Panc1 (cell line): ENCODE measurements around the gene UQCC3. TPM values are rescaled to one million over a fixed set of nuclear protein-coding genes. Genes with fewer than 3 reads are reported as not detected.
A peak's percentile ranks its signal among the peaks of the same experiment; 100 is the strongest.

ENCODE experiments used
- ATAC-seq: fragments of 200-7000 bp; cut with Tn5 transposase; 2 replicates; pipeline ENCODE4 v1.9.1; 2020; ENCODE audit warnings: mild to moderate bottlenecking, moderate library complexity
- BruUV-seq: library from RNA; stranded (reverse); fragments of 400-500 nt; replicated peaks from 2 replicates; lab custom pipeline; 2021; lab: Mats Ljungman, UMichigan
- CTCF ChIA-PET: fragments of 300-600 bp; sonication (Branson Sonifier 250); formaldehyde crosslinking; loops from one replicate; lab custom pipeline; 2022; ENCODE audit warnings: antibody characterized with exemption; lab: Charles Lee
- POLR2A ChIA-PET: fragments of 300-600 bp; sonication (Branson Sonifier 250); formaldehyde crosslinking; loops from one replicate; lab custom pipeline; 2022; ENCODE audit warnings: antibody characterized with exemption; lab: Charles Lee
- DNase-seq: peaks from one replicate; pipeline ENCODE4 v3.0.0-alpha.2; 2010; ENCODE audit warnings: low read depth, low spot score
- H3K27ac ChIP-seq: 2 replicates; pipeline ENCODE4 v1.5.1; 2011; ENCODE audit warnings: mild to moderate bottlenecking, low read length, inconsistent platforms
- H3K27me3 ChIP-seq: fragments of 200-500 bp; sonication (Bioruptor generic); 2 replicates; pipeline ENCODE4 v1.6.0; 2014; ENCODE audit warnings: low read length, inconsistent platforms; ENCODE audit not compliant: control insufficient read depth, insufficient read depth
- H3K36me3 ChIP-seq: fragments of 200-500 bp; sonication (Bioruptor generic); 2 replicates; pipeline ENCODE4 v1.5.1; 2014; ENCODE audit warnings: inconsistent platforms, mild to moderate bottlenecking, low read length, moderate library complexity; ENCODE audit not compliant: control insufficient read depth, insufficient read depth
- H3K4me1 ChIP-seq: 2 replicates; pipeline ENCODE4 v1.5.1; 2011; ENCODE audit warnings: inconsistent platforms, mild to moderate bottlenecking, low read length, moderate library complexity; ENCODE audit not compliant: control insufficient read depth, insufficient read depth
- H3K4me3 ChIP-seq, 2 experiments: 2 replicates each; pipeline ENCODE4 v1.5.1; 2011 to 2012; ENCODE audit warnings: low read depth in 2 of 2, low read length in 2 of 2, mild to moderate bottlenecking in 2 of 2, inconsistent platforms in 1 of 2, moderate library complexity in 1 of 2
- H3K9me3 ChIP-seq: fragments of 200-500 bp; sonication (Bioruptor generic); 2 replicates; pipeline ENCODE4 v1.5.1; 2014; ENCODE audit warnings: low read depth, mild to moderate bottlenecking, inconsistent platforms, low read length, moderate library complexity; ENCODE audit not compliant: control insufficient read depth, insufficient read depth
- POLR2AphosphoS5 ChIP-seq: IDR thresholded peaks from 2 replicates; pipeline ENCODE4 v1.6.1; 2012; ENCODE audit warnings: mild to moderate bottlenecking, low read depth, low read length, moderate library complexity
- SIN3A ChIP-seq: IDR thresholded peaks from 2 replicates; pipeline ENCODE4 v1.6.1; 2012; ENCODE audit warnings: low read depth, mild to moderate bottlenecking, low read length, moderate library complexity, borderline replicate concordance; ENCODE audit not compliant: insufficient read depth
- TCF7L2 ChIP-seq: IDR thresholded peaks from 2 replicates; pipeline ENCODE4 v1.6.1; 2011; ENCODE audit warnings: mild to moderate bottlenecking, low read depth, low read length, inconsistent platforms
- in situ Hi-C: cut with HindIII; loops from 2 replicates; pipeline ENCODE4 v1.10.0; 2016; ENCODE audit warnings: low sequenced_read_pairs, low pct_unique_long_range_greater_than_20kb
- intact Hi-C: fragments of 100-400 bp; cut with micrococcal nuclease; formaldehyde crosslinking; loops from one replicate; pipeline ENCODE4 v1.10.0; 2022; ENCODE audit not compliant: unreplicated experiment
- total RNA-seq: library from RNA; stranded (reverse); gene quantifications from one replicate; pipeline ENCODE4 v1.2.1, GENCODE V29; 2021; ENCODE audit not compliant: unreplicated experiment
- TF ChIP-seq, protein P1 (sequence below), 2 experiments: IDR thresholded peaks; 2 replicates each; pipeline ENCODE4 v1.6.1; 2011 to 2012; ENCODE audit warnings: low read depth in 2 of 2, control low read depth in 1 of 2, low read length in 1 of 2, mild to moderate bottlenecking in 1 of 2, moderate library complexity in 1 of 2; ENCODE audit not compliant: insufficient read depth in 1 of 2
- TF ChIP-seq, protein P2 (sequence below): fragments of 450-650 bp; IDR thresholded peaks from 2 replicates; pipeline ENCODE4 v1.5.1; 2017; ENCODE audit warnings: mild to moderate bottlenecking

Gene UQCC3
- total RNA-seq, 1 experiment from 2014 or later = 7.4 TPM

DNA sequence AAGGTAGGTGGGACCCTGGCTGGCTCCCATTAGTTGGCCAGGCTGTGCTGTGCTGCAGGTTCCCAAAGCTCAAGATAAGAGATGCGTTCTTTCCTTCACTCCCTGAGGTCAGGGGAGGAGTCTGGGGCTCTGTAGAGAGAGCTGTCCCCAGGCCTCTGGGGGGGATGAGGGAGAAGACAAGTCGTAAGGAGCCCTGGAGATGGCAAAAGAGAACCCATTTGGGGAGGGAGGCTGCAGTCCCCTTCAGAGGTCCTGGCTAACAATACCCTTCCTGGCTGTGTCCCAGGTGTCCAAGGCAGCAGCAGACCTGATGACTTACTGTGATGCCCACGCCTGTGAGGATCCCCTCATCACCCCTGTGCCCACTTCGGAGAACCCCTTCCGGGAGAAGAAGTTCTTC lies 36.9 kb downstream of the UQCC3 start:
- no peaks in the 10 kb centered on the region for H3K27me3 ChIP-seq
- H3K36me3 ChIP-seq = peaks cover 4% of the 10 kb centered on the region
- in situ Hi-C loops (no loop called here), intact Hi-C loops (no loop called here)
- peaks cover 27% of the 10 kb centered on the region for H3K4me1 ChIP-seq
- no peaks in the 10 kb centered on the region for H3K9me3 ChIP-seq
- no peak for DNase-seq
- H3K4me3 ChIP-seq = no peak overlapping the region
- ChIA-PET POLR2A (no interaction called here), CTCF (no interaction called here)
- TF ChIP-seq SIN3A = no peak
- 0 out of 2 replicates have a peak, but pooled peaks have one; percentile 23 for TF ChIP-seq POLR2AphosphoS5
- no peak overlapping the region; the same call in 1 of the 2 replicates for H3K27ac ChIP-seq
- ATAC-seq = no peak
- no TSS peak for BruUV-seq

DNA sequence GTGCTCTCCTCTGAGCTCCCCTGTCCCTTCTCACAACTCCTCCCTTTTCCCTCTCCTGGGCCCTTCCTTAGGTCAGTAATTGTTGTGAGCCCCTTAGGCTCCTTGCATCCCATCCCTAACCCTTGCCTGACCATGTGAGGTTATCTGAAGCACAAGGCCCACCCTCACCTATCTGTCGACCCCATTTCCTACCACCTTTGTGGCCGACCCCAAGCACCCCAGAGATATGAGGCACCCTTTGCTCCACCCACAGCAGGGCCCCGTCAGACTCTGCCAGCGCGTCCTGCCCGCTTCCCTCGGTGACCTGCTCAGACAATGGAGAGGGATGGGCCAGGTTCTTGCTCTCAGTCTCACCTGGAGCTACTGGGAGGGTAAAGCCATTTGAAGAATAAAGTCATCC lies 37.3 kb downstream of the UQCC3 start:
- ChIA-PET CTCF (no interaction called here), POLR2A (no interaction called here)
- ATAC-seq (no peak), DNase-seq (no peak)
- TF ChIP-seq POLR2AphosphoS5 = no peak
- TF ChIP-seq SIN3A = no peak
- TF ChIP-seq, protein P1, sequence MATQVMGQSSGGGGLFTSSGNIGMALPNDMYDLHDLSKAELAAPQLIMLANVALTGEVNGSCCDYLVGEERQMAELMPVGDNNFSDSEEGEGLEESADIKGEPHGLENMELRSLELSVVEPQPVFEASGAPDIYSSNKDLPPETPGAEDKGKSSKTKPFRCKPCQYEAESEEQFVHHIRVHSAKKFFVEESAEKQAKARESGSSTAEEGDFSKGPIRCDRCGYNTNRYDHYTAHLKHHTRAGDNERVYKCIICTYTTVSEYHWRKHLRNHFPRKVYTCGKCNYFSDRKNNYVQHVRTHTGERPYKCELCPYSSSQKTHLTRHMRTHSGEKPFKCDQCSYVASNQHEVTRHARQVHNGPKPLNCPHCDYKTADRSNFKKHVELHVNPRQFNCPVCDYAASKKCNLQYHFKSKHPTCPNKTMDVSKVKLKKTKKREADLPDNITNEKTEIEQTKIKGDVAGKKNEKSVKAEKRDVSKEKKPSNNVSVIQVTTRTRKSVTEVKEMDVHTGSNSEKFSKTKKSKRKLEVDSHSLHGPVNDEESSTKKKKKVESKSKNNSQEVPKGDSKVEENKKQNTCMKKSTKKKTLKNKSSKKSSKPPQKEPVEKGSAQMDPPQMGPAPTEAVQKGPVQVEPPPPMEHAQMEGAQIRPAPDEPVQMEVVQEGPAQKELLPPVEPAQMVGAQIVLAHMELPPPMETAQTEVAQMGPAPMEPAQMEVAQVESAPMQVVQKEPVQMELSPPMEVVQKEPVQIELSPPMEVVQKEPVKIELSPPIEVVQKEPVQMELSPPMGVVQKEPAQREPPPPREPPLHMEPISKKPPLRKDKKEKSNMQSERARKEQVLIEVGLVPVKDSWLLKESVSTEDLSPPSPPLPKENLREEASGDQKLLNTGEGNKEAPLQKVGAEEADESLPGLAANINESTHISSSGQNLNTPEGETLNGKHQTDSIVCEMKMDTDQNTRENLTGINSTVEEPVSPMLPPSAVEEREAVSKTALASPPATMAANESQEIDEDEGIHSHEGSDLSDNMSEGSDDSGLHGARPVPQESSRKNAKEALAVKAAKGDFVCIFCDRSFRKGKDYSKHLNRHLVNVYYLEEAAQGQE (IDR thresholded peaks at IDR 0.05; ENCODE audit: insufficient read depth in 1 of 2, low read depth in 2 of 2, low read length in 1 of 2) = no peak
- no peak for TF ChIP-seq TCF7L2
- TF ChIP-seq, protein P2, sequence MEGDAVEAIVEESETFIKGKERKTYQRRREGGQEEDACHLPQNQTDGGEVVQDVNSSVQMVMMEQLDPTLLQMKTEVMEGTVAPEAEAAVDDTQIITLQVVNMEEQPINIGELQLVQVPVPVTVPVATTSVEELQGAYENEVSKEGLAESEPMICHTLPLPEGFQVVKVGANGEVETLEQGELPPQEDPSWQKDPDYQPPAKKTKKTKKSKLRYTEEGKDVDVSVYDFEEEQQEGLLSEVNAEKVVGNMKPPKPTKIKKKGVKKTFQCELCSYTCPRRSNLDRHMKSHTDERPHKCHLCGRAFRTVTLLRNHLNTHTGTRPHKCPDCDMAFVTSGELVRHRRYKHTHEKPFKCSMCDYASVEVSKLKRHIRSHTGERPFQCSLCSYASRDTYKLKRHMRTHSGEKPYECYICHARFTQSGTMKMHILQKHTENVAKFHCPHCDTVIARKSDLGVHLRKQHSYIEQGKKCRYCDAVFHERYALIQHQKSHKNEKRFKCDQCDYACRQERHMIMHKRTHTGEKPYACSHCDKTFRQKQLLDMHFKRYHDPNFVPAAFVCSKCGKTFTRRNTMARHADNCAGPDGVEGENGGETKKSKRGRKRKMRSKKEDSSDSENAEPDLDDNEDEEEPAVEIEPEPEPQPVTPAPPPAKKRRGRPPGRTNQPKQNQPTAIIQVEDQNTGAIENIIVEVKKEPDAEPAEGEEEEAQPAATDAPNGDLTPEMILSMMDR = no peak
- H3K4me3 ChIP-seq = peak overlapping the region; percentile 39 to 56
- H3K4me1 ChIP-seq = peaks cover 27% of the 10 kb centered on the region
- H3K27me3 ChIP-seq = no peaks in the 10 kb centered on the region
- intact Hi-C loops = no loop called here
- no TSS peak for BruUV-seq
- peaks cover 8% of the 10 kb centered on the region for H3K36me3 ChIP-seq
- in situ Hi-C loops = no loop called here
- no peaks in the 10 kb centered on the region for H3K9me3 ChIP-seq
- peak overlapping the region; percentile 83 for H3K27ac ChIP-seq

DNA sequence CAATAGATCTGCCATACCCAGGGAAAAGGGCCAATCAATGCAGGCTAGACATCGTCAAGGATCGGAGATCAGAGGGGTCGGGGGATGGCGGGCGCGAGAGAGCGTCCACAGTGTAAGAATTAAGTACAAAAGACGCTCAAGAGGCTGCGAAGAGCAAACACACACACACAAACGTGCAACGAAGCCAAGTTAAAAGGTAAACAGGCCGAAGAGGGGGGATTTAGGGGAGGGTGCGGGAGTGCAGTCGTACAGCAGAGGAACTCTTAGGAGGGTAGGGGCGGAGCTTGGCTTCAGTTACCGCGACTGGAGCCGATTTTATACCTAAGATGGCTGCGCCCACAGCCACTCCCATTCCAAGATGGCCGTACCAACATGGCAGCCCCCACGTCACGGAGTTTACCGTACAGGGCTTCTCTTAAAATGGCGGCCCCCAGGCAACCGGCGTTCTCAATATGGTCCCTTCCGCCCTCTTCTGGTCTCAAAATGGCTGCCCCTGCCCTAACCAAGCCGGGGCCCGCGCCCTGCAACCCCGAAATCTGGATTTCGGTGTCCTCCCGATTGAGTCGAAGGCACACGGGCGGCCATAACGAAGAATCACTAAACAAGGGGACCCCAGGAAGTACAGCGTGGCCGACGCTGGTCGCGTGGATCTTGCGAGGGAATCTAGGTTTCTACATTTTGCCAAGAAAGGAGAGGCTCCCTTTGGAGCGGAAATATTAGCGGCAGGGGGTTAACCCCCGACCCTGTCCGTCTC lies 38.0 kb downstream of the UQCC3 start:
- no TSS peak for BruUV-seq
- H3K27me3 ChIP-seq = no peaks in the 10 kb centered on the region
- in situ Hi-C loops = no loop called here

More for the DNA sequence above, 38.0 kb downstream of the UQCC3 start:
- intact Hi-C loops = no loop called here
- H3K9me3 ChIP-seq = no peaks in the 10 kb centered on the region
- H3K4me3 ChIP-seq = peak overlapping the region; percentile 39 to 56
- DNase-seq (no peak), ATAC-seq (peak; percentile 53)
- H3K27ac ChIP-seq = peak overlapping the region; percentile 83
- ChIA-PET CTCF (no interaction called here), POLR2A (no interaction called here)
- peak; percentile 56 for TF ChIP-seq TCF7L2
- TF ChIP-seq POLR2AphosphoS5 = peak; percentile 76
- no peak for TF ChIP-seq SIN3A
- H3K4me1 ChIP-seq = peaks cover 27% of the 10 kb centered on the region
- peaks cover 8% of the 10 kb centered on the region for H3K36me3 ChIP-seq
